GM12873 (cell line): ENCODE data around the gene TSC22D2.

Source experiments
- CTCF ChIP-seq: IDR thresholded peaks from 2 replicates; pipeline ENCODE4 v1.5.1; 2012; ENCODE audit warnings: low read depth, mild to moderate bottlenecking, moderate library complexity, low read length, control low read depth; ENCODE audit not compliant: insufficient read depth; ENCODE audit errors: missing control alignments

TSC22D2 gene

GRCh38 chr3:150370122-150370602, 37.9 kb upstream of the TSC22D2 start:
- no peak for TF ChIP-seq CTCF

DNA sequence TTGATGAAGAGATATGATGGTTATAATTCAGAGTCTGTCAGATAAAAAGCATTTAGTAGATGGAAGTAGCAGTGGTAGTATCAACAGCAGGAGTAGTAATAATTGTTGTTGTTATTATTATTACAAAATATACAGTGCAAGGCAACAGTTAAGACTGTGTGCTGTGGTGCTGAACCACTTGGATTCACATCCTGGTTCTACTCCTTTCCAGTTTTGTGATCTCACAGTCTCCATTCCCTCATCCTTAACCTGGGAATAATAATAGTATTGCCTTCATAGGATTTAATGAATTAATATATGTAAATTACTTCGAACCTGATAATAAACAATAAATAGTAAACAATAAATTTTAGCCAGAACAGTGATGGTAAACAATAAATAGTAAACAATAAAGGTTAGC, 37.1 kb upstream of the TSC22D2 start:
- TF ChIP-seq CTCF: no peak

GRCh38 chr3:150371741-150372254, 36.3 kb upstream of the TSC22D2 start:
- TF ChIP-seq CTCF: no peak

DNA sequence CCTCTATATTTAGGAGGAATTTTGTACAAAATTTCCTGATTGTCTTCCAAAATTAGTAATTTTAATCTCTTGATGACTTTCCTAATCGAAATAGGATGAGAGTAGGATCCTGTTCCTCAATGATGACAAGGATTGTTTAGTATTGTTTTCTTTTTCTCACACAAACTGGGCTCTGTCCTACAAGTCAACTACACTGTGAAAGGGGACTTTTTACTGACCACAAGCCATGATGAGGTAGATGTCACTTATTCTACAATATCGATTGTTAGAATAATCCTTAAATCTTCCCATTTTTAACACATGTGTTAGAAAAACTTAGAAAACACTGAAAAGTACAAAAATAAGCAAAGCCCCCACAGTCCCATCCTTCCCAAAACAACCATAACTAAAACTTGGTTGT, 35.8 kb upstream of the TSC22D2 start:
- TF ChIP-seq CTCF: no peak

DNA sequence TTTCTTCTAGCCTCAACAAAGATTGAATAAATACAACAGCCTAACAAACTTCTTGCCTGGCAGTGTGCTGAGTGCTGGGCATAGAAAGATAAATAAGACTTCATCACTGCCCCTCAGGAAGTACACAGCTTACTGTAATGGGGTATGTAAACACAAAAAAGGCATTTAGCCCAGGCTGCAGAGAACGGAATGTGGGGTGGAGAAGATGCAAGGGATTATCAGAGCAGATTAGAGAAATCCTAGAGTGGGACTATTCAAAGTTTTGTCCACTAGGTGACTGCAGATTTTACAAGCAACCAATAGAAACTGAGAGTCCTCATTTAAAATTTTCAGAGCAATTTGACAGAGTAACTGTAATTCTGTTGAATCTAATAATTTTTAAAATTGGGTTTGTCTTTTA, 35.4 kb upstream of the TSC22D2 start:
- TF ChIP-seq CTCF: peak; percentile 39

DNA sequence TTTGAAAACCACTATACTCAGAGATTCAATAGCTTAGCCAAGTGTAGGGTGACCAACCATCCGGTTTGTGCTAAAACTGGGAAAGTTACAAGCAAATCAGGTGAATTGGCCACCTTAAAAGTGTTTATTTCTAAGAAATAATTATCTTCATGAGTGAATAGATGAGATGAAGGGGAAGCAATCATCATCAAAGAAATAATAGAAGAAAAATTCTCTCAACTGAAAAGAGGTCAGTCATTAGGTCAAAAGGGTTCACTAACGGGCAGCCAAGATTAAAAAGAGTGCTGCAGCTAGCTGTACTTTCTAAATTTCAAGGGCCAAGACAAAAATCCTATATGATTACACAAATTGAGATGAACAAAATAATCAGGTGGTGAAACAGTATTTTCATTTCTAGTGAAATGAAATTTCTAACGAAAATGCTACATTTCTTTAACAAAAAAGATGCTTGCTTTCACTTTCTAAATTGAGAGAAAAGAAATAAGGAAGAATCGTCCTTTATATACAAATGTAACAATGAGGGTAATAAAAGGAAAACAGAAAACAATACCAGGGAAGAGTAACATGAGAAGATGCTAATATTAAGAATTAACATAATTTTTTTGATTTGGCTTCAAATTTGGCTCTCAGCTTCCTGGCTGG, 34.7 kb upstream of the TSC22D2 start:
- TF ChIP-seq CTCF: no peak

DNA sequence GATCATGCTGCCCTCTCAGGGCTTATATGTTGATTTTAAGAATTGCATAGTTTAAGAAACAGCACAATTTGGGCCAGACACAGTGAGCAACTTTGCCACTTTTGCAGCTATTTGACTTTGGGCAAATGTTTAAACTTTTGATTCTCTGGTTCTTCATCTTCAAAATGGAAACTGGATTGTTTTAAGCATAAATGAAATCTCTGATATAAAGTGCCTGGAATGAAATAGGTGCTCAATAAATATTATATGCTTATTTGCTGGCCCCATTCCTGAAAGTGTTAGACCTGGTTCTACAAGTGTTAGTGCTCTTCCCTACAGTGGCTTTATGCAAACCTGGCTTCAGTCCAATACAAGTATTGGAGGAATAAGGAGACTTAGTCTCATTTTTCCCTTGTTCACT, 33.1 kb upstream of the TSC22D2 start:
- no peak for TF ChIP-seq CTCF
